ENCODE data around the gene KLHL26.

KLHL26 gene

DNA sequence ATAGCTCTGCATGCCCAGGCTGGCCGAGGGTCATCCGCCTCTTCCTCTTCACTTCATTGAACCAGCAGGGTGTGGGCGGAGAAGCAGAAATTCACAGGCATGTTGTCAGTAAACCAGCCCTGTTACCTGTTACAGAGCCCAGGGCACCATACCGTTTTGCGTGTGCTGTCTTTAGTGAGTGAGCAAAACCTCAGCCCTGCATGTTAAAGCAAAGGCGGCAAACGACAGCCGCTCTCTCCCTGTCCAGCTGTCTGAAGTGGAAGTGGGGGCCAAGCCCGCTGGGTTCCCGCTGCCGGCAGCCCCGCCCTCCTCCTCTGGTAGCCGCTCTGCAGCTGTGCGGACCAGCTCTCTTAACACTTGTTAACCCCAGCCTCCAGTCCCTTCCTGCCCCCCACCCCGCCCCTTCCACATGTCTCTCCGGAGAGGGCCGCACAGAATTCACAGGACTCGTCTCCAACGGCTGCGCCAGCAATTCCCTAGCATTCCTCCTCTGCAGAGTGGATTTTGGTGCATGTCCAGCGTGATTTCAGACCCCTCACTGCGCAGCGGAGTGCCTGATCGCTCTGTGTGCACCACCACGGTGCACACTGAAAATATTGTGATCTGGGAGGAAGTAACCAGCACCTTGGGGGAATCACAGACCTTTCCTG, 12.7 kb downstream of the KLHL26 start:
- DNase-seq: no peak

DNA sequence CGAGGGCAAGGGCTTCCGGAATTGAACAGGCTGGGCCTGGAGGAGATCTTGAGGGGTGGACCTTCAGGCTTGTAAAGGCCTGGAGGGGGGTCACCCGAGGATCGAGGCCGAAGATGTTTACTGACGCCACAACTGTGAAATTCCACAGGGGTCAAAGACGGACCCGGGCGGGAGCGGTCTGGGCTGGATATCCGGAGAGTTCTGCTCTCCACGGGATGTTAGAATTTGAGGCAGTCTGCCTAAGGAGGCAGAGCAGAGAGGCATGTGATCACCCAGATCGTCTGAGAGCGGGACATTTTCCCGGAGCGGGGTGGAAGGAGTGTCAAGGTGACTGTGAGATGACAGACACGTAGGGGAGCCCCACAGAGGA, 13.2 kb downstream of the KLHL26 start:
- DNase-seq: no peak

DNA sequence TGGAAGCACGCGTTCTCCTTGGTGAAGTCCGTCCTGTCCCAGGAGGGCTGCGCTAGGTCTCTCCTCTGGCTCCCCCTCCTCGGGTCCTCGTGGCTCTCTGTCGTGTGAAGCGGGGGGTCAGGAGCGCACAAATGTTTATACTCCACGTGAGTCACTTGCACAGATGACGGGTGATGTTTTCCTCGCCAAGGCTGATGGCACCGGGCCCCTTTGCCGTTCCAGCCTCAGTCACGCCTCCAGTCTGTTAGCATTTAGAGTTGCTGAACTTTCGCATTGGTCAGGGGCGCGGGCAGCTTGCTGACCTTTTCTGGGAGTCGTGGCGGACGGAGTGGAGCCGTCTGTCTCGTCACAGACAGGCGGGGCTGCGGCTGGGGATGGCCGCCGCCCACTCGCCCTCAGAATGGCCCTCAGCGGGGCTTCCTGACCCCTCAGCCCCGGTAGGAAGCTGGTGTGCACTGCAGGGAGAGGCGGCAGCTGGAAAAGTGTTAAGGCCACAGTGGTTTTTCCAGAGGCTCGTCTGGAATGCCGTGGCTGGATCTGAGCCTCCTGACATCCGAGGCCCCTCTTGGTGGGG, 13.7 kb downstream of the KLHL26 start:
- DNase-seq: no peak

DNA sequence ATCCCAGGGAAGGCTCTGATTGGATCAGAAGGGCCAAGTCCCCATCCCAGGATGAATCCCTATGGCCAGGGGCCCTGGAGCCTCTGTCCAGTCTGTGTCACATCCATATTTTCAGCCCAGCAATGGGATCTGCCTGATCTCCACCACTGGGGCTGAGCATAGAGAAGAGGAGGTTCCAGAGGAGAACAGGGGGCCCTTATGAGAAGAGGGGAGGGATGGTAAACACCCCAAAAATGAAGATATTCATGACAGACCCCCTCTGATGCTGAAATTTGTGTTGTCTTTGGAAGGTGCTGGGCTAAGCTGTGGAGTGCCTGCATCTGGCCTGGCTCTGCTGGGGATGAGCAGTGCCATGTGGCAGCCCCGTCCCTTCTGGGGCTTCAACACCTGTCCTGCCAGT, 14.5 kb downstream of the KLHL26 start:
- no peak for DNase-seq

DNA sequence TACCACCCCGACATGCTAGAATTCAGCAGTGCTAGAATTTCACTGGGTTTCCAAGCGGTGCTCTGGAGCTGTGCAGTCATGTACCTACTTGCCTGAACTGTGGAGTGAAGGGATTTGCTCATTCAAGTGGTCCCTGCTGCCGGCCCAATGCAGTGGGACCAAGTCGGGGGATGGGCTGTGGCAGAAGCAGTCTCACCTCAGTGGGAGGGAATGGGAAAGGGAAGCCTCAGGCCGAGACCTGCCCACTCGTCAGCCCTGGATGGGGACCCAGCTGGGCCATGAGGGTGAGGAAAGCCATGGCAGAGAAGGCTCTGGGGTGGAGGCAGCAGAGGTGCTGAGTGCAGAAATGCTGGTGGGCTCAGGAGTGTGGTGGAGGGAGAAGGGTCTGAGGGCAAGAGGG, 14.9 kb downstream of the KLHL26 start:
- no peak for DNase-seq

- no peak for DNase-seq
Observed at GRCh38 chr19:18653853-18654252, 17.0 kb downstream of the KLHL26 start.

DNA sequence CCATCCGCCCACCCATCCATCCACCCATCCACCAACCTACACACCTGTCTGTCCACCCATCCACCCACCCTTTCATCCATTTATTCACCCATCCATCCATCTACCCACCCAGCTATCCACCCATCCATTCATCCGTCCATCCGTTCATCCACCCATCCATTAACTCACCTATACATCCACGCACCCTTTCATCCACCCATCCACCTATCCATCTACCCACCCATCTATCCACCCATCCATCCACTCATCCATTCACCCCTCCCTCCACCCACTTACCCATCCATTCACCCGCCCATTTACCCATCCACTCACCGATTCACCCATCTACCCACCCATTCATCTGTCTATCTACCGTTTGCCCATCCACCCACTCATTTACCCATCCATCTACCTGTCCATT, 17.6 kb downstream of the KLHL26 start:
- DNase-seq: no peak

DNA sequence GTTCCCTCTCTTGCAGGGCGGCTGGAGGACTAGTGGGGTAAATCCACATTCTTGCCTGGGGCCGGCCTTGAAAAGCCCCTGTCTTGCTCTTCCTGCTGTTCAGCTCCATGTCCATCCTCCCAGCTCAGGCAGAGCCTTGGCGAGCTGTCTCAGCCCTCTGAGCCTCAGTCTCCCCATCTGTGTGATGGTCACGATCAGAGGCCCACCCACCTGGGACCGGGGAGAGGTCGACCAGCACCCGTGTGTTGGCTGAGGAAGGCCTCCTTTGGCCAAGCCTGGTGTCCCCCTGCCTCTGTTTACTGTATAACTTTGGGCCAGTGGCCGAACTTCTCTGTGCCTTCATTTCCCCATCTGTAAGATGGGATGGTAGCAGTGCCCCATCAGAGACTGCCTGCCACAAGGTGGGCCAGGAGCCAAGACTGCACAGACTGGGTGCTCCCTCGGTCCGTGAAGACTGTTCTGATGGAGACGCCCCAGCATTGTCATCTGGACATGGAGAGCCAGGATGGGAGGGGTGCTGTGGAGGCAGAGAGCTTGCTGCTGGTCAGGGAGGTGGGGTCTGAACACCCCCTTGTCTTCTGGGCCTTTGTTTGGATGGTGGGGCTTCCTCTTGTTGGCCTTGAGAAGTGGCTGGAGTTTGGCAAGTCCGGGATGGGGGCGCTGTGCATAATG, 18.5 kb downstream of the KLHL26 start:
- no peak for DNase-seq

- no peak for DNase-seq
Observed at GRCh38 chr19:18656337-18657086, 19.7 kb downstream of the KLHL26 start.

DNA sequence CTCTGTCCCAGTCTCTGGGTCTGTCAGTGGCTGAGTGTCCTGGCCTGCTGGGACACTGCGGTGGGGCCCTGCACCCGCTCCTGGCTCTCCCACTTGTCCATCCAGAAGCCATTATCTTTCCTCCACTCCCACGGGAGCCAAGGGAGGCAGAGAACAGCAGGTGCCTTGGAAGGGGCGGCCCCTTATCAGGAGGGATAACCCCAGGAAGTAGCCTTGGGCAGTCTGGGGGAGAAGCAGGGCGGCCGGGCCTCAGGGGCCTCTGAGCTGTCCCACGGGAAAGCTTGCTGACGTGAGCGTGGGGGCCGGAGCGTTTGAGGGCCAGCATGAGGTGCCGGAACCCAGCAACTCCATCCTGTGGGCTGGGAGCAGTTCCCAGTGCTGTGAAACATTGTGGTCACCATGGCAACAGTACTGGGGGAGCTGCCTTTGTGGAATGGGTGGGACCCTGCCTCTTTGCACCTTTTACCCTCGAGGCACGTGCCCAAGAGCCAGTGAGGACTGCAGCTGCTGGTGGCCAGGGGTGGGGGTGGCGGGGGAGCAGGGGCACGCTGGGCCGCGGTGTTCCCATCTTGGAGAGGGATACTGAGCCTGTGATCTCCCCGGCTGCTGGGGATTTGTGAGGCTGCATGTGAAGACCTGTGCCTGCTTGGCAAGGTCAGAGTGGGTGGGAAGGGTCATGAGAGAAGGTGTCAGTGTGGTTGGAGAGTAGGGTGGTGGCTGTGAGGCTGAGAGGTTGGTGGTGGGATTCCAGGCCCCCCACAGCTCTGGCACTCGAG, 20.9 kb downstream of the KLHL26 start:
- DNase-seq: no peak

DNA sequence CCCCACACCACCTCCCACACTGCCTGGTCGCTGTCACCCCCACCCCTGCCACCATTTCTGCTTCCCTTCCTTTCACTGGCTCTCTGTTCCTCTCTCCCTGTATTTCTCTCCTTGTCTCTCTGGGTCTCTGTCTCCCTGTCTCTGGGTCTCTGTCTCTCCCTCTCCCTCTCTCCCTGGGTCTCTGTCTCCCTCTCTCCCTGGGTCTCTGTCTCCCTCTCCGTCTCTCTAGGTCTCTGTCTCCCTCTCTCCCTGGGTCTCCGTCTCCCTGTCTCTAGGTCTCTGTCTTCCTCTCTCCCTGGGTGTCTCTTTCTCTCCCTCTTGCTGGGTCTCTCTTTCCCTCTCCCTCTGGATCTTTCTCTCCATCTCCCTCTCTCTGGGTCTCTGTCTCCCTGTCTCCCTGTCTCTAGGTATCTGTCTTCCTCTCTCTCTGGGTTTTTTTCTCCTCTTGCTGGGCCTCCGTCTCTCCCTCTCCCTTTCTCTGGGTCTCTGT, 21.6 kb downstream of the KLHL26 start:
- no peak for DNase-seq

GRCh38 chr19:18659281-18660050, 22.6 kb downstream of the KLHL26 start:
- no peak for DNase-seq

- no peak for DNase-seq
Observed at GRCh38 chr19:18660051-18660910, 23.5 kb downstream of the KLHL26 start.

- DNase-seq: no peak
Observed at GRCh38 chr19:18660939-18661670, 24.3 kb downstream of the KLHL26 start.

DNA sequence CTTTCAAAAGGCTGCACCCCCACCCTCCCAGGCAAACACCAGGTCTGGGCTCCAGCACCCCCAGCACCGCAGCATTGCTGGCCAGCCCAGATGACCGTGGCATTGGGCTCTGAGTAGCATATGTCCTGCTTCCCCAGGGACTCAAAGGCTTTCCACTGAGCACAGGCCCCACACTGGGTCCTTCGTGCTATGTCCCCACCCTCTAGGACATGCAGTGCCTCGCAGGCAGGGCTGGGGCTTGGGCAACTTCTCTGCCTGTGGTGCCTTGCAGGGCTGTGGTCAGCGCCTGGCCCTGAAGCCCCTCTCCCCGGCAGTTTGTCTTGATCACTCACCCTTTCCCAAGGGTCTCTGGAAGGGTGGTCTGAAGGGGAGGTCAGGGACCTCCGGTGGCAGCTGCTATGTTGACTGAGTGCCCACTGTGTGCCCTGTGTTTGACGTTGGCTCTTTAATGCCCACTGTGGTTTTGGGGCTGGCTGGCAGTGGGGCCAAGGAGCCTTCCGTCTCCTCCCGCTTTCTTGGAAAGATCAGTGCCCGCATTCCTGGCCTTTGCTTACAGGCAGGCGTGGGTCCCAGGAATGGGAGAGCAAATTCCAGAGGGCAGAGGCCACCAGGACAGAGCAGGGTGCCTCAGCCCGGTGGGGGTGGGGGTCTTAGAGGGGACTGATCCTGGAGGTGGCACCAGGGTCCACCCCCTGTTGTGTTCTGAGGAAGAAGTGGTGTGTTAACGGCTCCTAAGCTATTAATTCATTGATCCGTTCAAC, 26.3 kb downstream of the KLHL26 start:
- no peak for DNase-seq

DNA sequence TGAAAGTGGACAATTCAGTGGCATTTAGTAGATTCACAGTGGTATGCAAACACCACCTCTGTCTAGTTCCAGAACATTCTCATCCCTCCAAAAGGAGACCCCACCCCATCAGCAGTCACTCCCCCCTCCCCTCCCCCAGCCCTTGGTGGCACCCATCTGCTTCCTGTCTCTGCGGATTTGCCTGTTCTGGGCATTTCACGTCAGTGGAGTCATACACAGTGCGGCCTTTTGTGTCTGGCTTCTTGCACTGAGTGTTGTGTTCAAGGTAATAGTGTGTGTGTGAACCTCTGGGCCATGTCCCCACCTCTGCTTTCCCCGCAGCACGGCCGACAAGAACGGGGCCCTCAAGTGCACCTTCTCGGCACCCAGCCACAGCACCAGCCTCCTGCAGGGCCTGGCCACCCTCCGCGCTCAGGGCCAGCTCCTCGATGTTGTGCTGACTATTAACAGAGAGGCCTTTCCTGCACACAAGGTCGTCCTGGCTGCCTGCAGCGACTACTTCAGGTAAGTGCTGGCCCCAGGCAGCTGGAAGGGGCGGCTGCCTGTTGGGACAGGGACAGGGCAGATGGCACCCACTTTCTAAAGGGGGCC, 27.2 kb downstream of the KLHL26 start:
- DNase-seq: no peak

DNA sequence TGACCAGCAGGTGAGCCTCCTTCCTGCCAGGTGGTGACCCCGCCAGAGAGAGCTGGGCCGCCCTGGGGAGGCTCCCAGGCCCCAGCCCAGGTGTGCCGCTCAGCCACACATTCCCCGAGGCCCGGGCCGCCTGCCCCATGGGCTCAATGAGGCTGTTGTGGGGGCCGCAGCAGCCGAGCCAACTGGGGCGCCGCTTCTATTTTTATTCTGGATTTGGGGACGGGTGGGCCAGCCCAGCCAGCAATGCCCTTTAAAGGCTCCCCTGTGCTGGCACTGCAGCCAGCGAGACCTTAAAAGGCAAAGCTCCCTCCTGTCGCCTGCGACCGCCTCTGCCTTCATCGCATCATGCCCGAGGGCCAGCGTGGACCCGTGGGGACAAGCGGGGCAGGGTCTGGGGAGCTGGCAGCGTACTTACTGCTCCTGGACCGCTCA, 29.0 kb downstream of the KLHL26 start:
- DNase-seq: no peak

- no peak for DNase-seq
Observed at GRCh38 chr19:18666317-18666716, 29.5 kb downstream of the KLHL26 start.

GRCh38 chr19:18666784-18667183, 30.0 kb downstream of the KLHL26 start:
- DNase-seq: no peak
